ENCODE results near the gene PRR15. TPM values are rescaled to one million over a fixed set of nuclear protein-coding genes. Genes with fewer than 3 reads are reported as not detected.

Gene PRR15
- total RNA-seq, 1 donor from 2014 or later = 8.1 TPM

DNA sequence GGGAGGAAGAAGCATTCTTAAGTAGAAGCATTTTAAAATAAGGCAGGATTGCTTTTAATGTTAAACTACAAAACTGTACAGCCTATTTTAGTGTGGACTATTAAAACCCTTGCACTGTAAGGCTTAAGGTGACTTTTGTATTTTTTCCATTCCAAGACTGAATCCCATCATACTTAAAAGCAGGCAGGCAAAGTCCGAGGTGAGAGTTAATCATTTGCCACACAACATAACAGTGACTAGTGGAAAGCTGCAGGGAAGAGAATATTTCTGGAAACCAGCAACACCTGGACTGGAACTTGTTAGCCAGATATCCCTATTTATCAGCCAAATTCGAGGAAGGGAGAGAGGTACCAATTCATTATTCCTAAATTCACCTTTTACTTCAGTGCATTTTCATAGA lies 3.5 kb downstream of the PRR15 start:
- TF ChIP-seq, protein P1, sequence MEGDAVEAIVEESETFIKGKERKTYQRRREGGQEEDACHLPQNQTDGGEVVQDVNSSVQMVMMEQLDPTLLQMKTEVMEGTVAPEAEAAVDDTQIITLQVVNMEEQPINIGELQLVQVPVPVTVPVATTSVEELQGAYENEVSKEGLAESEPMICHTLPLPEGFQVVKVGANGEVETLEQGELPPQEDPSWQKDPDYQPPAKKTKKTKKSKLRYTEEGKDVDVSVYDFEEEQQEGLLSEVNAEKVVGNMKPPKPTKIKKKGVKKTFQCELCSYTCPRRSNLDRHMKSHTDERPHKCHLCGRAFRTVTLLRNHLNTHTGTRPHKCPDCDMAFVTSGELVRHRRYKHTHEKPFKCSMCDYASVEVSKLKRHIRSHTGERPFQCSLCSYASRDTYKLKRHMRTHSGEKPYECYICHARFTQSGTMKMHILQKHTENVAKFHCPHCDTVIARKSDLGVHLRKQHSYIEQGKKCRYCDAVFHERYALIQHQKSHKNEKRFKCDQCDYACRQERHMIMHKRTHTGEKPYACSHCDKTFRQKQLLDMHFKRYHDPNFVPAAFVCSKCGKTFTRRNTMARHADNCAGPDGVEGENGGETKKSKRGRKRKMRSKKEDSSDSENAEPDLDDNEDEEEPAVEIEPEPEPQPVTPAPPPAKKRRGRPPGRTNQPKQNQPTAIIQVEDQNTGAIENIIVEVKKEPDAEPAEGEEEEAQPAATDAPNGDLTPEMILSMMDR (conservative IDR thresholded peaks at IDR 0.05; ENCODE audit: low read depth, low read length) = no peak
- DNase-seq (ENCODE audit: low read depth) = peak; percentile 51

DNA sequence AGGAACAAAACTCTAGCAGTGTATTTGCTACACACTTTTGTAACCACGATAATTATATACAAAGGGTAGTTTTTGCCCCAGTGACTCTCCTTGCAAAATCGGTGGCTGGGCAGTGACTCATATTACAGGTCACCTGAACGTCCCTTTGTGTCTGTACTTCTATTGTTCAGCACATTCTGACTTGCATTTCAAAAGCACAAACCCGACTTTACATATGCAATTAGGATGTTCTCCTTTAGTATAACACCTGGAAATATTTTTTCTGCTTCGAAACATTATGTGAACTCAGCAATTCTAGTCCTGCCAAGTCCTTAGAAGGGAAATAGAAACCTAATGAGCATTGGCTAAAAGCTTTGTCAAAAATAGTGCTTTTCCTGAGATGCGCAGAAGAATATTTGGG lies 6.0 kb downstream of the PRR15 start:
- TF ChIP-seq, protein P1 (conservative IDR thresholded peaks at IDR 0.05; ENCODE audit: low read depth, low read length) = no peak
- peak; percentile 37 for DNase-seq (ENCODE audit: low read depth)
- H3K4me3 ChIP-seq (ENCODE audit: low read depth, low read length) = no peak overlapping the region

More for the DNA sequence above, 3.5 kb downstream of the PRR15 start:
- H3K4me3 ChIP-seq (ENCODE audit: low read depth, low read length) = peak overlapping the region; percentile 69

DNA sequence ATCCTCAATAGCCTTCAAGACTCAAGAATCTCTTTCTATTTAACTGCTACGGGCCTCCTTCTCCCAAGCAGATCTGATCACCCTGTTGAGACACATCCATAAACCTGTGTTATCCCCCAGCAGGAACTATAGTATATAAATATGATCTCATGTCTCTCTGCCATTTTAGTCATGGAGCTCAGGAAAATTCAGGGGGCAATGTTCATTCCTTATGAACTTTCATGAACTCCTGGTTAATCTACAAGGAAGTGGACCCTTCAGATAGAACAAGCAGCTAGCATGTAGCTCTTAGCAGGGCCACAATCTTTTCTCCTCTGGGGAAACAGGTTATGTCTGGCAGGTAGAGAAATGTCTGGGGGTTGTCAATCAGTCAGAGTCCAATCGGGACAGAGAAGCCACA lies 8.9 kb downstream of the PRR15 start:
- DNase-seq (ENCODE audit: low read depth) = no peak
- TF ChIP-seq, protein P1 (conservative IDR thresholded peaks at IDR 0.05; ENCODE audit: low read depth, low read length) = no peak

DNA sequence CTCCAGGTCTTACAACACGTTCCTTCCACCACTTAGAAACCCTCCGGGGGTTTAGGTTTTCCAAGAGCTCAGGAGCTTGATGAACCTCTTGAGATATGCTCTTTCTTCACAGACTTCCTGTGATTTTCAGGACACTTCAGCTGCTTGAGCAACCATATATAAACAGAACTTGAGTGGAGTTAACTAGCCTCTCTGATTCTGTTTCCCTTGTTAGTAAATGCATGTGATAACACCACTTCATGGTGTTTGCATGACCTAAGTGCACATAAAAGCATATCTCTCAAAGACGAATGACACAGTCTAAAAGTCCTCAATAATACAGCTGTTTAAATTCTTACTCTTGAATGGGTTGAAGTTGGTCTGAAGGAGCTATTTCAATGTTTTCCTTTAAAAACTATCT lies 9.9 kb downstream of the PRR15 start:
- TF ChIP-seq, protein P1 (conservative IDR thresholded peaks at IDR 0.05; ENCODE audit: low read depth, low read length) = no peak
- no peak overlapping the region for H3K4me3 ChIP-seq (ENCODE audit: low read depth, low read length)
- DNase-seq (ENCODE audit: low read depth) = no peak

More for the DNA sequence above, 8.9 kb downstream of the PRR15 start:
- no peak overlapping the region for H3K4me3 ChIP-seq (ENCODE audit: low read depth, low read length)

DNA sequence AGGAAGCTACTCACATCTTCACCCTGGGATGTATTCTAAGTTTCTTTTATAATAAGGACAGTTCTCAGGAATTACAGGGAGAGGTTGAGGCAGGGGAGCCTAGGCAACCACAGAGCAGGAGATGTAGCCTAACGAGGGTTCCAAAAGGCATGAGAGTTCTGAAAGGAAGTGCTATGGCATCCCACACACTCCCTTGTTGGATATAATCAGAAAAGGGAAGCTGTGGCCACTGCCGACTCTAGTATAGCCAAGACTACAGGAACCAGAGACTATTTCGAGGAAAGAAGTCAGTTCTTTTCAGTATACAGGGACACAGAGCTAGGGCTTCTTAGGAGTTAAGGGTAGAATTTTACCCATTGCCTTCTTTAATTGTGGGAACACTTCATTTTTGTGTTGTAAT lies 11.0 kb downstream of the PRR15 start:
- no peak overlapping the region for H3K4me3 ChIP-seq (ENCODE audit: low read depth, low read length)
- DNase-seq (ENCODE audit: low read depth) = no peak
- TF ChIP-seq, protein P1 (conservative IDR thresholded peaks at IDR 0.05; ENCODE audit: low read depth, low read length) = no peak

DNA sequence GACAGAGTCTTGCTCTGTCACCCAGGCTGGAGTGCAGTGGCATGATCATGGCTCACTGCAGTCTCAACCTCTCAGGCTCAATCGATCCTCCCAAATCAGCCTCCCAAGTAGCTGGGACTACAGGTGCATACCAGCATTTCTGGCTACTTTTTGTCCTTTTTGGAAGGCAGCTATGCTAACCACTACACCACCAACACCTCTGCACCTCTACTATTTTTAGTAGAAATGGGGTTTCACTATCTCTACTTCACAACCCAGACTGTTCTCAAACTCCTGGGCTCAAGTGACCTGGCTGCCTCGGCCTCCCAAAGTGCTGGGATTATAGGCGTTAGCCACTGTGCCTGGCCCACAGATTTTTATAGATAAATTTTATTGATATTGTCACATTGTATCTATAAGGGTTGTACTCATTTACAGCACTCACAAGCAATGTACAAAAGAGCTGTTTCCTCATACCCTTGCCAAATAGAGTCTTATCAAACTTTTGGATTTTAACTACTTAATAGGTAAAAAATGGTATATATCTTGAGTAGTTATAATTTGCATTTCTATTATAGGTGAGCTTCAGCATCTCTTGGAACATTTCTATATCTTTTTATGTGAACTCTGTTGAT lies 23.7 kb downstream of the PRR15 start:
- DNase-seq (ENCODE audit: low read depth) = no peak
- TF ChIP-seq, protein P1 (conservative IDR thresholded peaks at IDR 0.05; ENCODE audit: low read depth, low read length) = no peak
- H3K4me3 ChIP-seq (ENCODE audit: low read depth, low read length) = no peak overlapping the region

DNA sequence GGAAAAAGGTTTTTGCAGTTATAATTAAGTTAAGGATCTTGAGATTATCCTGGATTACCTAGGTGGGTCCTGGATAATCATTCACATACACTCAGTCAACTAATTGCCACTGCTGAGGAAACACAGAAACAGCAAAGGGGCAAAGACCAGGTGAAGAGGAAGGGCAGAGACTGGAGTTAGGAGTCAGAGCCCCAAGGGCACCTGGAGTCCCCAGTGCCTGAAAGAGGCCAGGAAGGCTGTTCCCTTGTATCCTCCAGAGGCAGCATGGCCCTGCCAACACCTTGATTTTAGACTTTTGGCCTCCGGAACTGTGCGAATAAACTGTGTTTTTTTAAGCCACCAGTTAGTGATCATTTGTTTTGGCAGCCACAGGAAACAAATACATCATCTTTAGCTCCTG lies 24.6 kb downstream of the PRR15 start:
- TF ChIP-seq, protein P1 (conservative IDR thresholded peaks at IDR 0.05; ENCODE audit: low read depth, low read length) = no peak
- no peak for DNase-seq (ENCODE audit: low read depth)

More for the DNA sequence above, 24.6 kb downstream of the PRR15 start:
- H3K4me3 ChIP-seq (ENCODE audit: low read depth, low read length) = no peak overlapping the region

Measured in epithelial cell of proximal tubule (primary cell).